Natural killer cell treated with Interleukin-12 subunit alpha and Interleukin-12 subunit beta and Interleukin-15 and Interleukin-18, amount 100 ng/mL, for 72 hours (primary cell): ENCODE results near the gene TUBGCP6. TPM values are rescaled to one million over a fixed set of nuclear protein-coding genes. Genes with fewer than 3 reads are reported as not detected.

Experiments used
- ATAC-seq, 2 donors: fragments of 150-1000 bp; cut with Tn5 transposase in 1 of 2; sonication (Bioruptor Pico), chemical (Tn5 transposase) in 1 of 2; 2 replicates each; pipeline ENCODE4 v1.10.0; 2021
- DNase-seq: peaks from one replicate; pipeline ENCODE4 v3.0.0; 2022; ENCODE audit warnings: low spot score
- H3K27ac Mint-ChIP-seq, 2 donors: 1 replicate in 1 of 2; 2 replicates in 1 of 2; pipeline ENCODE4 v1.8.0; 2022; ENCODE audit warnings: mixed read lengths in 2 of 2, mild to moderate bottlenecking in 1 of 2, moderate library complexity in 1 of 2
- H3K27me3 Mint-ChIP-seq, 2 donors: 1 replicate in 1 of 2; 2 replicates in 1 of 2; pipeline ENCODE4 v1.8.0; 2022; ENCODE audit warnings: mixed read lengths in 2 of 2
- H3K36me3 Mint-ChIP-seq: one replicate; pipeline ENCODE4 v1.8.0; 2022; ENCODE audit warnings: mixed read lengths
- H3K4me1 Mint-ChIP-seq, 2 donors: 1 replicate in 1 of 2; 2 replicates in 1 of 2; pipeline ENCODE4 v1.8.0; 2022; ENCODE audit warnings: low read depth in 2 of 2, mixed read lengths in 2 of 2, mild to moderate bottlenecking in 1 of 2
- H3K4me3 Mint-ChIP-seq: one replicate; pipeline ENCODE4 v1.8.0; 2022; ENCODE audit warnings: mixed read lengths
- H3K9me3 Mint-ChIP-seq: 2 replicates; pipeline ENCODE4 v1.8.0; 2022; ENCODE audit warnings: mixed read lengths
- total RNA-seq, 2 donors: library from RNA; stranded (reverse); gene quantifications; one replicate each; pipeline ENCODE4 v1.2.3, GENCODE V29; 2022

TUBGCP6 gene
- total RNA-seq, 2 donors from 2014 or later, result 47.6 to 80.1 TPM

- Mint-ChIP-seq H3K4me3 (peak overlapping the region; percentile 50), H3K9me3 (no peaks in the 10 kb centered on the region), H3K27me3 (no peaks in the 10 kb centered on the region), H3K36me3 (peaks cover 6% of the 10 kb centered on the region), H3K4me1 (peaks cover 25 to 34% of the 10 kb centered on the region in 2 donors), H3K27ac (peak overlapping the region; percentile 43 to 51)
- DNase-seq, result no peak
- ATAC-seq, result no peak
Observed at GRCh38 chr22:50246242-50247175, 1.7 kb upstream of the TUBGCP6 start.

- no peaks in the 10 kb centered on the region for H3K9me3 Mint-ChIP-seq
- H3K27me3 Mint-ChIP-seq, result no peaks in the 10 kb centered on the region
- peak overlapping the region; percentile 98 for H3K4me3 Mint-ChIP-seq
- H3K36me3 Mint-ChIP-seq, result peaks cover 6% of the 10 kb centered on the region
- peak overlapping the region; percentile 94 for H3K27ac Mint-ChIP-seq
- DNase-seq (no peak), ATAC-seq (no peak)
- peaks cover 31 to 38% of the 10 kb centered on the region in 2 donors for H3K4me1 Mint-ChIP-seq
Observed at GRCh38 chr22:50245214-50246072, 620 bp upstream of the TUBGCP6 start.

GRCh38 chr22:50243685-50244419 is 971 bp downstream of the TUBGCP6 start:
- H3K9me3 Mint-ChIP-seq, result no peaks in the 10 kb centered on the region
- ATAC-seq (no peak), DNase-seq (no peak)
- no peaks in the 10 kb centered on the region for H3K27me3 Mint-ChIP-seq
- peaks cover 26 to 35% of the 10 kb centered on the region in 2 donors for H3K4me1 Mint-ChIP-seq
- peaks cover 6% of the 10 kb centered on the region for H3K36me3 Mint-ChIP-seq
- peak overlapping the region; percentile 98 for H3K4me3 Mint-ChIP-seq
- peak overlapping the region; percentile 94 for H3K27ac Mint-ChIP-seq

- H3K27ac Mint-ChIP-seq, result peak overlapping the region; percentile 94
- peaks cover 20 to 34% of the 10 kb centered on the region in 2 donors for H3K4me1 Mint-ChIP-seq
- ATAC-seq (no peak), DNase-seq (no peak)
- no peaks in the 10 kb centered on the region for H3K9me3 Mint-ChIP-seq
- peaks cover 6% of the 10 kb centered on the region for H3K36me3 Mint-ChIP-seq
- no peaks in the 10 kb centered on the region for H3K27me3 Mint-ChIP-seq
- H3K4me3 Mint-ChIP-seq, result peak overlapping the region; percentile 98
Observed at GRCh38 chr22:50242406-50242949, 2.3 kb downstream of the TUBGCP6 start.

- H3K4me1 Mint-ChIP-seq, result peaks cover 20 to 46% of the 10 kb centered on the region in 2 donors
- H3K9me3 Mint-ChIP-seq, result no peaks in the 10 kb centered on the region
- ATAC-seq (no peak), DNase-seq (no peak)
- H3K27me3 Mint-ChIP-seq, result no peaks in the 10 kb centered on the region
- H3K27ac Mint-ChIP-seq, result no peak overlapping the region
- H3K4me3 Mint-ChIP-seq, result no peak overlapping the region
- H3K36me3 Mint-ChIP-seq, result no peaks in the 10 kb centered on the region
Observed at GRCh38 chr22:50238755-50239154, 6.1 kb downstream of the TUBGCP6 start.

- Mint-ChIP-seq H3K36me3 (no peaks in the 10 kb centered on the region), H3K4me1 (peaks cover 20 to 39% of the 10 kb centered on the region in 2 donors), H3K27me3 (no peaks in the 10 kb centered on the region), H3K4me3 (no peak overlapping the region), H3K27ac (no peak overlapping the region), H3K9me3 (no peaks in the 10 kb centered on the region)
- no peak for DNase-seq
- no peak for ATAC-seq
Observed at GRCh38 chr22:50236731-50237409, 8.0 kb downstream of the TUBGCP6 start.

- ATAC-seq, result no peak
- no peak for DNase-seq
- Mint-ChIP-seq H3K4me3 (no peak overlapping the region), H3K36me3 (no peaks in the 10 kb centered on the region), H3K9me3 (no peaks in the 10 kb centered on the region), H3K27ac (no peak overlapping the region), H3K27me3 (no peaks in the 10 kb centered on the region), H3K4me1 (peaks cover 11 to 36% of the 10 kb centered on the region in 2 donors)
Observed at GRCh38 chr22:50233223-50233622, 11.6 kb downstream of the TUBGCP6 start.

- H3K27me3 Mint-ChIP-seq, result no peaks in the 10 kb centered on the region
- peaks cover 11 to 32% of the 10 kb centered on the region in 2 donors for H3K4me1 Mint-ChIP-seq
- DNase-seq (no peak), ATAC-seq (no peak)
- no peak overlapping the region for H3K27ac Mint-ChIP-seq
- H3K36me3 Mint-ChIP-seq, result no peaks in the 10 kb centered on the region
- H3K9me3 Mint-ChIP-seq, result no peaks in the 10 kb centered on the region
- no peak overlapping the region for H3K4me3 Mint-ChIP-seq
Observed at GRCh38 chr22:50232481-50233151, 12.2 kb downstream of the TUBGCP6 start.

- Mint-ChIP-seq H3K4me1 (peaks cover 1 to 17% of the 10 kb centered on the region in 2 donors), H3K9me3 (no peaks in the 10 kb centered on the region), H3K4me3 (no peak overlapping the region), H3K27me3 (no peaks in the 10 kb centered on the region), H3K27ac (no peak overlapping the region), H3K36me3 (no peaks in the 10 kb centered on the region)
- DNase-seq, result no peak
- ATAC-seq, result no peak
Observed at GRCh38 chr22:50229370-50229769, 15.5 kb downstream of the TUBGCP6 start.

- Mint-ChIP-seq H3K4me3 (no peak overlapping the region), H3K4me1 (peaks cover 0 to 10% of the 10 kb centered on the region in 2 donors), H3K36me3 (no peaks in the 10 kb centered on the region), H3K9me3 (no peaks in the 10 kb centered on the region), H3K27ac (peak overlapping the region in 1 of 2 donors; percentile 54), H3K27me3 (no peaks in the 10 kb centered on the region)
- no peak for ATAC-seq
- no peak for DNase-seq
Observed at GRCh38 chr22:50228366-50228765, 16.5 kb downstream of the TUBGCP6 start.

GRCh38 chr22:50227579-50228215 is 17.1 kb downstream of the TUBGCP6 start:
- H3K36me3 Mint-ChIP-seq, result no peaks in the 10 kb centered on the region
- H3K9me3 Mint-ChIP-seq, result no peaks in the 10 kb centered on the region
- no peaks in the 10 kb centered on the region for H3K27me3 Mint-ChIP-seq
- no peak overlapping the region for H3K4me3 Mint-ChIP-seq
- ATAC-seq (no peak), DNase-seq (no peak)
- peaks cover 0 to 10% of the 10 kb centered on the region in 2 donors for H3K4me1 Mint-ChIP-seq
- no peak overlapping the region for H3K27ac Mint-ChIP-seq

GRCh38 chr22:50226875-50227165 is 18.0 kb downstream of the TUBGCP6 start:
- ATAC-seq (no peak), DNase-seq (no peak)
- no peak overlapping the region for H3K4me3 Mint-ChIP-seq
- no peaks in the 10 kb centered on the region for H3K36me3 Mint-ChIP-seq
- H3K4me1 Mint-ChIP-seq, result peaks cover 0 to 10% of the 10 kb centered on the region in 2 donors
- H3K9me3 Mint-ChIP-seq, result no peaks in the 10 kb centered on the region
- no peaks in the 10 kb centered on the region for H3K27me3 Mint-ChIP-seq
- H3K27ac Mint-ChIP-seq, result no peak overlapping the region
